Measurements from ENCODE around the gene KRTAP25-1. TPM values are rescaled to one million over a fixed set of nuclear protein-coding genes. Genes with fewer than 3 reads are reported as not detected.

KRTAP25-1 gene, protein sequence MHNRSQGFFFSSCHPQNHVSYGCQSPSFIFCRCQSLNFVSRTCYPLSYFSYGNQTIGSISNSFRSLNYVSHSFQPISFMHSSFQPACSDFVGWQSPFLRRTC
- not detected for total RNA-seq

DNA sequence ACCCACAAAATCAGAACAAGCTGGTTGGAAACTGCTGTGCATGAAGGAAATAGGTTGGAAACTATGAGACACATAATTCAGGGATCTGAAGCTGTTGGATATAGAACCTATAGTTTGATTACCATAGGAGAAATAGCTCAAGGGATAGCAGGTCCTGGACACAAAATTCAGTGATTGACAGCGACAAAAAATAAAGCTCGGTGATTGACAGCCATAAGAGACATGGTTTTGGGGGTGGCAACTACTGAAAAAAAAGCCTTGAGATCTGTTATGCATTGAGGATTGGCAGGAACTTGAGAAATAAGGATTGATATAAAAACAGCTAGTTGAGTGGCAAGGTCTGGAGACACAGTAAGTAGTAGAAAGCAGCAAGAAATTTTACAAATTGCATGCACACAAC lies at the start of gene KRTAP25-1:
Gene KRTAP25-1 (minus strand): TSS at position 300 of the 400 bp plus-strand sequence. CDS start 24 bp downstream, at position 276.
- CTCF ChIA-PET = no interaction called here
- Mint-ChIP-seq H3K9me3 (no peaks in the 10 kb centered on the region), H3K4me3 (no peak within 1 kb of the TSS), H3K27me3 (no peaks in the 10 kb centered on the region), H3K27ac (no peak within 1 kb of the TSS), H3K36me3 (ENCODE audit: low read depth) (no peaks in the 10 kb centered on the region), H3K4me1 (no peaks in the 10 kb centered on the region)
- POLR2A ChIA-PET = no interaction called here
- no peak for DNase-seq

DNA sequence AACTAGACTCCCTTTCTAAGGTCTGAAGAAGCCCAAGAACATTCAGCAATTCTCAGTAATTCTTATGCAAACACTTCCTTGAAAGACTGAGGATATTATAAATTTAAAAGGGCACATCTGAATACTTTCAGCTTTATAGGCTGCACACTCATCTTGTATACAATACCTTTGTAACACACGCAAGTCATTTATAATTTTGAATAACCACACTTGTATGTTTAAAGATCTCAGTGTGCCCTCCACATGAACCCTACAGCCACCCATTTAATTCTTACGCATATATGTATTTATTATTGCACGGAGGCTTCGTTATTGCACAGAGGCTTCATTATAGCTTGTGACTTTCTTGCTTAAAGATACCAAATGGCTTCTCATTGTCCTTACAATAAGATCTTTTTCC lies 49.4 kb upstream of the KRTAP25-1 start:
- H3K4me1 Mint-ChIP-seq = no peaks in the 10 kb centered on the region
- no peaks in the 10 kb centered on the region for H3K9me3 Mint-ChIP-seq
- ChIA-PET POLR2A (no interaction called here), CTCF (no interaction called here)
- no peak overlapping the region for H3K27ac Mint-ChIP-seq
- H3K4me3 Mint-ChIP-seq = no peak overlapping the region
- no peaks in the 10 kb centered on the region for H3K27me3 Mint-ChIP-seq
- no peaks in the 10 kb centered on the region for H3K36me3 Mint-ChIP-seq (ENCODE audit: low read depth)
- DNase-seq = no peak

DNA sequence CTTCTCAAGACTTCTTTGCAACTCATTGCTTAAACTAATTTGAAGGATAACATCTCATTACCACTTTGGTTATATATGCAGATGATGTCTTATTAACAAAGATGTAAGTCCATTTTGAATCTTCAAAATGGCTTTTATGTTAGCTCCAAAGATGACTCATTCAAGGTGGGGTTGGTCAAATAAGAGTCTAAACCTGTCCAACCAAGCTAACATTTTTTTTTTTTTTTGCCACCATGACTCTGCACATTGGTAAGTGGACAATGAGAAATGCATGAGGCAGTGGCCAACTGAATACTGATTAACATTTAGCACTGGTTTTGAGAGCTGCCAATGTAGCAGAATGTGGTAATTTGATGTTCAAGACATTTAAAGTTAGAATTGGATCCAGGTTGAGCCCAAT lies 48.5 kb upstream of the KRTAP25-1 start:
- no peaks in the 10 kb centered on the region for H3K4me1 Mint-ChIP-seq

DNA sequence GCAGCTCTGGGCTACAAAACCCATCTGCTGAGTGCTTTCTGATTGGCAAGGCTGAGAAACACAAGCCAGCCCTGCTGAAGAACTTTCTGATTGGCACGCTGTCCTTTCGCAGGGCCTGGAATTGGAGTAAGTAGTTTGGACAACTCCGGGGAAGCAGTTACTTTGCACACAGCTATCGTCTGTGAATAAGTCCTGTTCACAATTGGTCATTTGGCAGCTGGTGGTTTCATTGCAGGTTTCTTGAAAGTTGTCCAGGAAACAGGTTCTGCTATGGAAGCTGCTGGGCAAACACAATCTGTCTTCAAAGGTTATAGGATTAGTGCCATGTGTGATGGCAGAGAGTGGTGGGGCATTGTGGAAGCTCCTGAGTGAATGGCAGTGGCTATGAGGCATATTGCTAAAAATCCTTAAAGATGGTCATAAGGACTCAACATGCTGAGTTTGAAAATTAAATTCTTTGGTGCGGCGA lies 48.0 kb upstream of the KRTAP25-1 start, which contains the start of gene KRTAP27-1:
Gene KRTAP27-1 (minus strand): TSS at position 419 of the 469 bp plus-strand sequence. CDS start 26 bp downstream, at position 393.
- POLR2A ChIA-PET = no interaction called here
- no peak within 1 kb of the TSS for H3K27ac Mint-ChIP-seq

More for the DNA sequence above, 48.5 kb upstream of the KRTAP25-1 start:
- Mint-ChIP-seq H3K27me3 (no peaks in the 10 kb centered on the region), H3K4me3 (no peak overlapping the region), H3K36me3 (ENCODE audit: low read depth) (no peaks in the 10 kb centered on the region), H3K27ac (no peak overlapping the region), H3K9me3 (no peaks in the 10 kb centered on the region)
- DNase-seq = no peak
- ChIA-PET CTCF (no interaction called here), POLR2A (no interaction called here)

DNA sequence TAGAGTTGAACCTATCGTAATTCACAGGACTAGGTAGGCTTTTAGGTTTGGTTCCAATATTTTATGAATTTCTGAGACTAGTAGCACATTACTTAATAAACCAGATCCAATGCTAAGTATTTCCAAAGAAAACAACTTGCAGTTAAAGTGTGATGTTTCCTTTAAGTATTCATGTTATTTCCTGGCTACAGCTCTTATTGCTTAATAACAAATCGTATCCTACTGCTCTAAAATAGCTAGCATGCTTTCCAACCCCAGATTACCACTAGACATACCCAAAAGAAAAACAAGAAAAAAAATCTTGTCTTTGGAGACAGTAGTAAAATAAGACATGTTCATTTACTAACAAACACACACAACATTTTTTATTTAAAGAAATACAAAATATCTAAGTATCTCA lies 47.3 kb upstream of the KRTAP25-1 start:
- no peaks in the 10 kb centered on the region for H3K4me1 Mint-ChIP-seq
- no peaks in the 10 kb centered on the region for H3K9me3 Mint-ChIP-seq
- H3K27me3 Mint-ChIP-seq = no peaks in the 10 kb centered on the region
- no peak overlapping the region for H3K4me3 Mint-ChIP-seq
- ChIA-PET POLR2A (no interaction called here), CTCF (no interaction called here)
- no peak overlapping the region for H3K27ac Mint-ChIP-seq
- no peaks in the 10 kb centered on the region for H3K36me3 Mint-ChIP-seq (ENCODE audit: low read depth)
- no peak for DNase-seq

More for the DNA sequence above, 48.0 kb upstream of the KRTAP25-1 start, which contains the start of gene KRTAP27-1:
- H3K27me3 Mint-ChIP-seq = no peaks in the 10 kb centered on the region
- no peaks in the 10 kb centered on the region for H3K9me3 Mint-ChIP-seq
- no peaks in the 10 kb centered on the region for H3K36me3 Mint-ChIP-seq (ENCODE audit: low read depth)
- DNase-seq = no peak
- H3K4me1 Mint-ChIP-seq = no peaks in the 10 kb centered on the region
- no peak within 1 kb of the TSS for H3K4me3 Mint-ChIP-seq
- CTCF ChIA-PET = no interaction called here

DNA sequence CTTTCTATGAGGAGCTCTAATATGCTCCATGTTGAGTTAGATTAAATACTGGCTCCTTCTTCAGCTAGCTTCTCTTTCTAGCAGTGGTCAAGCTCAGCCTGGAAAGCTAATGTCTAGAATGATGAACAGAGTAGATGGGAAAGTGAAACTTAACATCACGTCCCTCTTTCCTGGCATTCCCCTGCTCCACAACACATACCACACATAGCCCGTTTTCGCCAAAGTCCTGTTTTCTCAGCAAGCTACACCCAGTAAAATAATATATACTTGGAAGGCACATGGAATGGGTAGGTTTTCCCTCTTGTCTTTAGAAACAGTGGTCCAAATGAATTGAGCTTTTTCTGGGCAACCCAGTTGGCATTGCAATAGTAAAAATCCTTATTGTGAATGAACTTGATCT lies 44.4 kb upstream of the KRTAP25-1 start:
- Mint-ChIP-seq H3K4me1 (no peaks in the 10 kb centered on the region), H3K36me3 (ENCODE audit: low read depth) (no peaks in the 10 kb centered on the region), H3K9me3 (no peaks in the 10 kb centered on the region), H3K27ac (no peak overlapping the region), H3K27me3 (no peaks in the 10 kb centered on the region), H3K4me3 (no peak overlapping the region)
- no peak for DNase-seq
- ChIA-PET CTCF (no interaction called here), POLR2A (no interaction called here)

DNA sequence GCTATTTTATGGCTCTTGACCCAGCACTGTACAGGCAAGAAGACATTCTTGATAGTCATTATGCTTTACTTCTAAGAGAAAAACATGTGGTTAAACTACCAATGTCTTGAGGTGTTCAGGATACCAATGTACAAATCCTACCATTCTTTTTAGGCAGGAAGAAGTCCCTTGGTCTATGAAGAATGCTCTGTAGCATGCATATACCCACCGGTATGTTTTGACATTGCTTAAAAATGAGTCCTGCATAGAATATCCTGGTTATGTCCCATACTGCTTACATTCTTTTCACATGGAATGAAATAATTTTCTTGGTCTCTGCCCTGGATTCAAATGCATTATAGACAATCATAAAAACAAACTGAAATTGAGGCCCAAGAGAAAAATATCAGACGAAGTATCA lies 43.4 kb upstream of the KRTAP25-1 start:
- DNase-seq = no peak
- Mint-ChIP-seq H3K27me3 (no peaks in the 10 kb centered on the region), H3K4me3 (no peak overlapping the region), H3K4me1 (no peaks in the 10 kb centered on the region), H3K27ac (no peak overlapping the region), H3K9me3 (no peaks in the 10 kb centered on the region), H3K36me3 (ENCODE audit: low read depth) (no peaks in the 10 kb centered on the region)
- ChIA-PET POLR2A (no interaction called here), CTCF (no interaction called here)

DNA sequence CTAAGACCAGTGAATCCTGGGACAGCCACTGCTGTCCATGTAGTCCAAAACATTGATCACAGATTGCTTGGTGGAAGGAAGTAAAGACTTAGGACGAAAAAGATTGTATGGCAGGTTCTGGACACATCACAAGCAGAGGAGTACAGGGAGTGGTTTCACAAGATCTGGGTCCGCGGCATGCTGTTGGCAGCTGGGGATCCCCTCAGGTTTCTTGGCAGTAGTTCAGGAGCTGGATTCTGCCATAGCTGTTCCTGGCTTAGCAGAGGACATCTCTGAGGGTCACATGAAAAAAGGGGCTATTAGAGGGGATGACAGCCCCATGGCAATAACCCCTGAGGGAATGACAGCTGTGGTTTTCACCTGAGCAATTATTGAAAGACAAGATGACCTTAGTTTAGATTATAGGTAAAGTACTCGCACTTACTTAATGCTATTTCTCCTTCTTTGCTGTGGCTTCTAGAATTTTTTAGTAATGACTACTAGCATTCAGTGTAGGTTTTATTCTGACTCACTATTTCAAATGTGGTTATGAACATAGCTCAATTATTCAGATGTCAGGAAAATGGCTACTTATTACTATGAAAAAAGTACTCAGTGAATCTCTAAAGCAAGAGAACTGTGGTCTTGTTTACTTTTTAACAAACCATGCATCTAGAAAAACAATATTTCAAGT lies 40.0 kb upstream of the KRTAP25-1 start:
- Mint-ChIP-seq H3K4me3 (no peak overlapping the region), H3K9me3 (peaks cover 6% of the 10 kb centered on the region), H3K4me1 (no peaks in the 10 kb centered on the region), H3K27me3 (no peaks in the 10 kb centered on the region), H3K27ac (no peak overlapping the region), H3K36me3 (ENCODE audit: low read depth) (no peaks in the 10 kb centered on the region)
- DNase-seq = no peak
- POLR2A ChIA-PET = no interaction called here
- CTCF ChIA-PET = no interaction called here

DNA sequence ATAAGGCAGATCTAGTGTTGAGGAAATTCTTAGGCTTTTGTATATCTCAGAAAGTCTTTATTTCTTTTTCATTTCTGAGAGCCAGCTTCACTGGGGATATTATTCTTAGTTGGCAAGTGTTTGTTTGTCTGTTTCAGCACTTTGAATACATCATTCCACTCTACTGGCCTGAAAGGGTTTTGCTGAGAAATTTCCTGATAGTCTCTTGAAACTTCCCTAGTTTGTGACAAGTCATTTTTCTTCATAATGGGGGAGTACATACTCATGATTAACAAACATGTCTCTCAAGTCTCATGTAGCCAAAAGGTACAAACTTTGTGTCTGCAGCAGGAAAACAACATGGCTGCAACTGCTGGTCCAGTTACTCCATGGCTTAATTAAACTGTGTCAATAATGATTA lies 37.1 kb upstream of the KRTAP25-1 start:
- no peaks in the 10 kb centered on the region for H3K27me3 Mint-ChIP-seq
- DNase-seq = no peak
- H3K27ac Mint-ChIP-seq = no peak overlapping the region
- ChIA-PET CTCF (no interaction called here), POLR2A (no interaction called here)
- peaks cover 6% of the 10 kb centered on the region for H3K9me3 Mint-ChIP-seq
- no peak overlapping the region for H3K4me3 Mint-ChIP-seq
- H3K36me3 Mint-ChIP-seq (ENCODE audit: low read depth) = no peaks in the 10 kb centered on the region
- no peaks in the 10 kb centered on the region for H3K4me1 Mint-ChIP-seq

DNA sequence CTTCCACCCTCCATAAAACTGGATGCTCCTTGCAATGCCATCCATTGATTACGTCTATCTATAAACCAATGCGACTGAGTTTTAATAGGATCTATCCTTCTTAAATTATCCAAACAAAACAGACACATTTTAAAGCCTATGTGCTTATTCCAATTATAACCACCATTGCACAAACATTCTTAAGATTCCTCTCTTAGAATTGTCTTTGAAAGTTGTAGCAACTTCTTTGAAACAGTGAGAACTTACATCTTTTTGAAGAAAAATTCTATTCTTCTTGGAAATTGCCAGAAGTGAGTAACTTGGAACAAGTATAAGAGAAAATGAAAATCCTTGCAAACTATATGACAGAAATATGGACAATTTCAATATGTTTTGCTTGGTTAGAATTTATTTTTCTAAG lies 30.9 kb upstream of the KRTAP25-1 start, which contains the start of gene KRTAP26-1:
Gene KRTAP26-1 (minus strand): TSS at position 101 of the 400 bp plus-strand sequence. CDS start 280 bp downstream, outside the sequence.
- POLR2A ChIA-PET = no interaction called here
- CTCF ChIA-PET = no interaction called here
- no peak for DNase-seq
- no peak within 1 kb of the TSS for H3K4me3 Mint-ChIP-seq
- H3K9me3 Mint-ChIP-seq = peaks cover 3% of the 10 kb centered on the region
- no peak within 1 kb of the TSS for H3K27ac Mint-ChIP-seq
- no peaks in the 10 kb centered on the region for H3K4me1 Mint-ChIP-seq
- H3K36me3 Mint-ChIP-seq (ENCODE audit: low read depth) = no peaks in the 10 kb centered on the region
- H3K27me3 Mint-ChIP-seq = no peaks in the 10 kb centered on the region

DNA sequence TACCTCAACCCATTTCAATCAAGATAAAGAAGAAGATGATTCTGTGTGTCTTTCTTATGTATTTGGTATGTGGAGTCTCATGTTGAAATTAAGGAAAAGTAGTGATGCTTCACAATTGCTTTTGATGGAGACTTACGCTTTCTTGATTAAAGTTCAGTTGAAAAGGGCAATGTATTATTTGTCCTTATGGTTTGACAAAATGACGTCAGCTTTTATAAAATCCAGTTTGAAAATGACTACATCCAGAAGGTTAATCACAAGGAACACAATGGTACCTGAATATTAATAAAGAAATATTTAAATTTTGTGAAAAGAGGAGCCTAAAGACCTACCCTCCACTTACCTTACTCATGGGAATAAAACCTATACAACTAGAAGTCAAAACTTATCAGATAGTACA lies 26.4 kb upstream of the KRTAP25-1 start:
- Mint-ChIP-seq H3K27ac (no peak overlapping the region), H3K4me1 (no peaks in the 10 kb centered on the region), H3K9me3 (peaks cover 3% of the 10 kb centered on the region), H3K4me3 (no peak overlapping the region), H3K36me3 (ENCODE audit: low read depth) (no peaks in the 10 kb centered on the region), H3K27me3 (no peaks in the 10 kb centered on the region)
- ChIA-PET CTCF (no interaction called here), POLR2A (no interaction called here)
- DNase-seq = no peak

DNA sequence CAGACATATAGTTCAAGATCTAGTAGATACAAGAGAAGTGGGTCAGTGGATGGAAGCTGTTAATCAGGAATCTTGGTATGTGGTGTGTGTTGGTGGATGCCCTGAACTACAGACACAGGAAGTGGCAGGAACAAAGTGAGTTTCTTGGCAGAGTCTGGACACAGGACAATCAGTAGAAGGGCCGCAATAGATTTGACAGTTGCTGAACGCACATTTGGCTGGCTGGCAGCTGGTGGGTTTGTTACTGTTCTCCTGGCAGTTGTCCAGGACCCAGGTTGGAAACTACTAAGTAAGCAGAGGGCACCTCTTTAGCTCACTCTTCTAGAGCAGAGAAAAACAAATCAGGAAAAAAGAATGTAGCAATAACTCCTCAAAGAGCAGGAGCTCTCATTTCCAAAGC lies 17.6 kb upstream of the KRTAP25-1 start:
- no peak for DNase-seq
- H3K4me1 Mint-ChIP-seq = no peaks in the 10 kb centered on the region
- H3K27me3 Mint-ChIP-seq = no peaks in the 10 kb centered on the region
- no peak overlapping the region for H3K27ac Mint-ChIP-seq
- POLR2A ChIA-PET = no interaction called here
- no peaks in the 10 kb centered on the region for H3K36me3 Mint-ChIP-seq (ENCODE audit: low read depth)
- no peak overlapping the region for H3K4me3 Mint-ChIP-seq
- CTCF ChIA-PET = no interaction called here
- no peaks in the 10 kb centered on the region for H3K9me3 Mint-ChIP-seq

DNA sequence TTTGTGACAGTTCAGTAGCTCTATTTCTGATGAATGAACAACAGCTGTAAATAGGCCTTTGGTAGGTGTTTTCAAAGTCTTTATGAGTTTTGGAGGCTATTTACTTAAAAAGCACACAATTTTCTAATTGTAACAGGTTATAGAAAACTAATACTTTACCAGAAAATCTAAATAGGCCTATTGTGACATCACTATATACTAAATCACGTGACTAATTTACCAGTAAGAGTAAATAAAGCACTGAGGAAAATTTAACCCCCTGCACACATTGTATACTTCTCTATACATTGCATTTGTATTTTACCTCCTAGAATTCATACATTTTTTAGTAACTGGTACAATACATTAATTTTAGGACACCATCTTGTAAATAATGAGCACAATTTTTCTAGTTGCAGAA lies 15.8 kb upstream of the KRTAP25-1 start:
- Mint-ChIP-seq H3K4me3 (no peak overlapping the region), H3K9me3 (peaks cover 2% of the 10 kb centered on the region), H3K27ac (no peak overlapping the region), H3K36me3 (ENCODE audit: low read depth) (no peaks in the 10 kb centered on the region), H3K27me3 (no peaks in the 10 kb centered on the region), H3K4me1 (no peaks in the 10 kb centered on the region)
- DNase-seq = no peak
- ChIA-PET CTCF (no interaction called here), POLR2A (no interaction called here)

DNA sequence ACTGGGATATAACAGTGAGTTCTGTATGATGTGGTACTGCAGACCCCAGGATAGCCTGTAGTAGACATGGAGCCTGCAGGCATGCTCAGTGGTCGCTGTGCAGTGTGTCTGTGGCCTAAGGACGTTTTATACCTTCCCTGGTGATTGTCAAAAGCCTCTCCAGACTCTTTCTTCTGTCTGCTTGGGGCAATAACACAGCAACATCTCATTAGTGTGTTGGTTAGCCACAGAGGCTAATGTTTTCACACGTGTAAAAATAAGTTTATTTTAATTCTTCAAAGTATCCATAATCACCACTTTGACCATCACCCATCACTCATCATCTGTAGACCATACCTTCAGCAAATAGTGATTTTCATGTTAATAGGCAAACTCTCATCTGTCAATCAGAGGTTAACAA lies 6.5 kb downstream of the KRTAP25-1 start, which contains the start of gene KRTAP24-1:
Gene KRTAP24-1 (minus strand): TSS at position 101 of the 400 bp plus-strand sequence. CDS start 18 bp downstream, at position 83.
- ChIA-PET CTCF (no interaction called here), POLR2A (no interaction called here)
- Mint-ChIP-seq H3K9me3 (no peaks in the 10 kb centered on the region), H3K36me3 (ENCODE audit: low read depth) (no peaks in the 10 kb centered on the region), H3K4me3 (no peak within 1 kb of the TSS), H3K4me1 (no peaks in the 10 kb centered on the region), H3K27ac (no peak within 1 kb of the TSS), H3K27me3 (no peaks in the 10 kb centered on the region)
- DNase-seq = no peak

Data from activated CD4-positive, alpha-beta memory T cell treated with anti-CD3 and anti-CD28 coated beads, Interleukin-2, amount 10 ng/mL, durations not matched to agents 7 days and 5 days (primary cell).